NAMALWA (cell line): Measurements from ENCODE around the gene RND1.

Experiments used
- DNase-seq: peaks from one replicate; pipeline ENCODE4 v3.0.0-alpha.2; 2015; ENCODE audit warnings: low spot score

Gene RND1

DNA sequence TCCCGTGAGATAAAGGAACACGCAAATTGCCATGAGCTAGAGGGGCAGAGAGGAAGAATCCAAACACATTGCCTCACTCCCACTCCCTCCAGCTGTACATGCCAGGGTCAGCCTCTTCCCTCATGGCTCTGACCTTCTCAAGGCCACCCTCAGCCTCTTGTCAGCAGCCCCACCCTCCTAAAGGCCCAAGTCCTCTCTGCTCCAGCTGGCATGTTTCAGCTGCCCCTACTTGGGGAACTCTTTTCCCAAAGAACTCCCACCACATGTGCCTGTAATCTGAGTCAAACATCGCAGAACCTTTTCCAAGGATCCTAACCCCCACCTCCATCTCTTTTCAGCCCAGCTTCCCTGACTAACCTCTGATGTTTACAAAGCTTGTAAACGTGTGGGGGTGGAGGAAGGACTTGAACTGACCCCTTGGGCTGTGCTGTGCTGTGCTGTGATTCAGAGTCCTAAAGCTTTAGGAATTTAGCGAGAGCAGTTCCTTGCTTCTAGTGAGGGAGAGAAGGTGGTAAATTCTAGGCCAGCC lies 54.7 kb downstream of the RND1 start:
- DNase-seq: no peak

DNA sequence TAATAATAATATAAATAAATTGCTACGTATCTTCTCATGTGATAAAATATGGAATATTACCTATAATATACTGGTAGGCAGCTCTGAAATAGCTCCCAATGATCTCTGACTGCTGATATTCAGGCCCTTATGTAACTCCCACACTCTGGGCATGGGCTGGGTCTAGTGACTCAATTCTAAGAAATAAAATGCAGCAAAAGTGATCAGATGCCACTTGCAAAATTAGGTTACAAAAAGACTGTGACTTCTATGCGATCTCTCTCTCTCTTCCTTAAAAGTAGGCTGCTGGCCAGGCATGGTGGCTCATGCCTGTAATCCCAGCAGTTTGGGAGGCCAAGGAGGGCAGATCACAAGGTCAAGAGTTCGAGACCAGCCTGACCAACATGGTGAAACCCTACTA lies 57.7 kb downstream of the RND1 start:
- DNase-seq: no peak
